Hematopoietic multipotent progenitor cell treated with erythropoietin and hydrocortisone succinate and interleukin-3 and kit ligand, for 17 days (in vitro differentiated cells): Measurements from ENCODE around the gene RPP30.
"Not testable (repeated sequence)": the region's sequence is repeated elsewhere in the genome, so short reads cannot be mapped to it uniquely, and the experiment has no call there.

Experiments
- DNase-seq: peaks from one replicate; pipeline ENCODE4 v3.0.0-alpha.2; 2015; ENCODE audit warnings: low spot score

The RPP30 gene

DNA sequence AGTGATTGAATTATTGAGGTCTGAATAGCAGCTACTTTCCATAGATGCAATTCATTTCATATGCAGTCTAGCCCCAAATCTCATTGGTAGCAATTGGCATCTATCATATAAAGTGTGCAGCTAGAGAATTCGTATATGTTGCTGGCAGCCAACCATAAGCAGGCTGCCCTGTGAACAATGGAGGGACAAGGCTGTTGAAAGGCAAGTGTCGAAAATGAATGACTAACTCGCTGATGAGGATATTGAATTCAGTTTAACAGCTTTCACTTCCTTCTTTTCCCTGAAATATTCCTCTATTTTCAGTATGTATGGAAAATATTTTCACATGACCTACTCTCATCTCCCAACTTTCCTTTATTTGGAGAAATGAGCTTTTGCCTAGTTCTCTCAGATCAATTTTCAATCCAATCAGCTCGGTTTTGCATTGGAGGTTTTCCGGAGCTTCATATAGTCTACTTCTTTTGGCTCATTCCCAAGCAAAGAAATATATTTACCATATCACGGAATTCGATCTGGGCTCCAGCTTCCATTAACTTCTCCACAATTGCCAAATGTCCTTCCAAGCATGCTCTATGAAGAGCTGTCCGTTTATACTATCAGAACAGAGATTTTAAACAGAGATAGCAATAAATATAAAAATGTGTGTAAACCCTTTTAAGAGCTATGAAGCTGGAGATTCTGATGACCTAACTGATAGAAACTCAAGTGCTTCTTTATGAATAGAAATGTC lies 45.6 kb downstream of the RPP30 start:
- no peak for DNase-seq

DNA sequence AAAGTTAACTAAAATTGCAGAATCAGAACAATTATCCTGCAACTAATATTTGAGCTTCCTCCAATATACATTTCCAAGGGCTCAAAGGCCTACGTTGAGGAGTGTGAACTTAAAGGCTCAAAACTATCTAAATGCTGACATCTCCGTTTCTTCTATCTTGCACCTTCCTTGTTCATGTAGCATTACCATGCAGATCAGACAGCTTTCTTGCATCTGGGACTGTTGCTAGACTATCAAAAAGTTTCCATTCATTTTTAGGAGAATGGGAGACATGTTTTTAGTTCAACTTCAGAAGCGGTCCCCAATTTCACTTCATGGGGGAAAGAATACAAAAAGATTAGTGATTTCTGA lies 46.2 kb downstream of the RPP30 start:
- no peak for DNase-seq

GRCh38 chr10:90919683-90920574 lies 48.2 kb downstream of the RPP30 start:
- no peak for DNase-seq

DNA sequence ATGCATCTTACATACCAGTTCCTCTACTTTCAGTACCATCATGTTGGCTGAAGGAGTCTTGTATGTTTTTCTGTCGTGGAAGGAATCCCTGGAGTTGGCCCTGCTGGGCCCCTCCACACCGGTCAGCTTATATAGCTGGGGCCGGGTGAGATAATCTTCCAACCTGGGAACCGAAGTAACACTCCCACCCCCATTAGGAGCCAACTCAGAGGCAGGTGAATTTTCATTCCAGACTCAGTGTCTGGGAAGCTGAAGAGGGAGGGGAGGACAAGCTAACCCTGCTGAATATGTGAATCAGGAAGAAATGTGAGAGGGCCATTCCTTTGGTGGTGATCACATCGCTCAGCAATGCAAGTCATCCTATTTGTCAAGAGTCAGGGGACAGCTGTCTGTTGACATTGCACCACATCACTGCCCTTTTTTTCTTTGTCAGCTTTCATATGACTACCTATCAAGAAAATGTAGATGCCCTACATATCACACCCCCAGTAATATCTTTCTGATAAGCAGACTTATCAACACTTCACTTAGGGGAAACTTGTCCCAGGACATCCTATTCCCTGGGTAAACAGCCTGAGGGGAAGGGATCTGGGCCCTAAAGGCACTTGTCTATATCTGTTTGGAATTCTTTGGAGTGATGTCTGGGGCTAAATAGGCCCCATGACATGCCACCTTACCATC lies 49.4 kb downstream of the RPP30 start, which contains the start of gene ANKRD1:
TSS of gene ANKRD1 (minus strand) at position 102 of the 681 bp plus-strand sequence. CDS start at position 42, 60 bp downstream.
- no peak for DNase-seq

- DNase-seq = no peak
Measured at GRCh38 chr10:90921906-90922305, 50.1 kb downstream of the RPP30 start.

- no peak for DNase-seq
Measured at GRCh38 chr10:90923111-90923731, 51.4 kb downstream of the RPP30 start.

- DNase-seq = no peak
Measured at GRCh38 chr10:90924552-90924951, 52.8 kb downstream of the RPP30 start.

DNA sequence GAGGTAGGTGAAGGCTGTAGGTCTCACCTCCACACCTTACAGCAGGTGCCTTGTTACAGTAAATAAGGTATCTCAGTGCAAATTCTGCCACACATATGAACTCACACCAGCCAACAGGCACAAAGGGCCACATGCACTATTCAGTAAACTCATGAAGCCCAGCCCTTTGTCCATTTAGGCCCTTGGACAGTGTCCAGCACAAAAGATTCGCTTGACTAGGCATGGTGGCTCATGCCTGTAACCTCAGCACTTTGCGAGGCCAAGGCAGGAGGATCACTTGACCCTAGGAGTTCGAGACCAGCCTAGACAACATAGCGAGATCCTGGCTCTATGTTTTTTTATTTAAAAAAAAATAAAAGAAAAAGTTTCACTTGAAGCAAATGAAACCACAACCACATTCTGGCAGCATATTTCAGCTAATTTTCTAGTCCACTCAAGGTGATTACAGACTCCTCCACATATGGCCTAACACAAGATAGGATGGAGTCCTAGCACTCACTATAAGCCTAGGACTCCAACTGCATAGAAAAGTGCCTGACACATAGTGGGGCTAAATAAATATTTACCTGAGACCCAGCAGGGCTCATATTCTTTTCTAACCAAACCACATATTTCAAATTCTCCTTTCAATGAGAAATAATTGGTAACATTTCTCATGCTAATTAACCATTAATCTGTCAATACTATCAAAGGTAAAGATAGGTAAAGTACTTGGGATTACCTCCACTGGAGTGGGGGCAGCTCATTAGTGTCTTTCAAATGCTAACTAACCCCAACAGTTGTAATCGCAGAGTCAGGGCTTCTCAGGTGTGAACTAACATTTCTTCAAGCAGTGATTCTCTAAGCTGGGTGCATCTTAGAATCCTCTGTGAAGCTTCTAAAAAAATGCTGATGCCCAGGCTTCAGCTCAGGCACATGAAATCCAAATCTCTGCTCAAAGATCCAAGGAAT lies 53.6 kb downstream of the RPP30 start:
- no peak for DNase-seq

DNA sequence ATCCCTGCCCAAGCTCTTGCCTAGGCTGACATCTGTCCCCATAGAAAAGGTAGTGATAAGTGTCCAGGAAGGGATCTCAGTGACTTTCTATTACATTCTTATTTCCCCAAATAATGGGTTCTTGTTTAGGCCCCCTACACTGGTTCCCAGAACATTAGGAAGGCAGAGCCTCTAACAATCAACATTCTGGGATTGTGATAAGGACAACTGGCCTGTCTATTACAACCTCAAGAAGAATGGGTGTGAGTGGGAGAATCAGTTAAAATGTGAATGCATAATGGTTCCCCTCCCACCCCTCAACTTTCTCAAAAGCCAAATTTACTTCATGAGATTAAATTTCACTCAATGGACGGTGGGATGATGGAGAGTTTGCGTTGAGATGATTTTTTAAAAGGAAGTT lies 55.5 kb downstream of the RPP30 start:
- DNase-seq = no peak

- no peak for DNase-seq
Measured at GRCh38 chr10:90929179-90929578, 57.4 kb downstream of the RPP30 start.

- no peak for DNase-seq
Measured at GRCh38 chr10:90930070-90930837, 58.5 kb downstream of the RPP30 start.

- DNase-seq = no peak
Measured at GRCh38 chr10:90930971-90931871, 59.4 kb downstream of the RPP30 start.

DNA sequence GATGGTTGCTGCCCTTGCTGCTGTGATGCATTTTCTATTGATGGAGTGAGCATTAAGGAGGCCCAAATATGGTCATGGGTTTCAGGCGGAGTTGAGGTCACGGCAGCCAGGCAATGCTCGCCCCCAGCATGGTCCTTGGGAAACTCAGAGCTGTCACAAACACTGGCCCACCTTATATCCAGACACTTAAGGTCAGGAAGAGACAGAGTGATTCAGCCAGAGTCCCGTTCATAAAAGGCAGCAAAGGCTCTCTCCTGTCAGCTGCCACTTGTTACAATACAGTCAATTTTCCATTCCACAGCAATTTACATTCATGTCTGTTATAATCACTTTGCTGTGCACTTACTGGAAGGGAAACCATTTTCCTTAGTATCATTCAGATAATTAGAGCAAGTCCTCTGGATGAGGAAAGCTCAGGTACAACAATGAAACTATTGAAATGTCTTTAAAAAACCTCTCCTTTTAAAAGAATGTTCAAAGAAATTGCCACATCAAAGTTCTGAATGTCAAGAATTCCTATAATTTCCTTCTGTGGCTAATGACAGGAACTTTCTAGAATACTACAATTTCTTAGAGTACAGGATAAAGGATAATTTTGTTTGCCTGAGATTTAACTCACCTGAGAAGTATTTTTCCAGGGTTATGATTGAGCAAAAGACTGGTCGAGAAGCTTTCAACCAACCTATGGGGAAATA lies 64.0 kb downstream of the RPP30 start:
- no peak for DNase-seq

GRCh38 chr10:90936276-90936659 lies 64.5 kb downstream of the RPP30 start:
- no peak for DNase-seq

- no peak for DNase-seq
Measured at GRCh38 chr10:90937645-90938258, 66.0 kb downstream of the RPP30 start.

DNA sequence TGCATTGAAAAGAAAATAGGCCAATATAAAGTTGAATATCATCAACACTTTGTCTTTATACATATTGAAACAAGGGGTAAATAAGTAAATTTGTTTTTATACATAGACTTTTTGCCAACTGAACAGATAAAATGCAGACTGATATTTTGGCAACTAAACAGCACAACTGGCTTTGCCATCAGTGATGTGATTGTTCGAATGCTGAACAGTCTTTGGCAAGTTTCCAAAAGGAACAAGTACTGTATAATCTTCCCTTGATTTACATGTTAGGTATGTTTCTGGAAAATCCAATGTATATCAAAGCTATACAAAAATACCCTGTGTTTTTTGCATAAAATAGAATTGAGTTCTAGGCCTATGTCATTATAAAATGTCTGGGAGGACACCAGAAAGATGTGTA lies 67.3 kb downstream of the RPP30 start:
- DNase-seq = no peak

- DNase-seq = no peak
Measured at GRCh38 chr10:90939648-90940047, 67.9 kb downstream of the RPP30 start.

- DNase-seq = not testable (repeated sequence)
Measured at GRCh38 chr10:90942980-90943379, 71.2 kb downstream of the RPP30 start.
